Measurements from ENCODE around the gene ALDH4A1. TPM values are rescaled to one million over a fixed set of nuclear protein-coding genes. Genes with fewer than 3 reads are reported as not detected.
"Not testable (repeated sequence)": the region's sequence is repeated elsewhere in the genome, so short reads cannot be mapped to it uniquely, and the experiment has no call there.

ALDH4A1 gene
- total and polyA plus RNA-seq, 5 donors = 22.2 to 35.5 (median 24.2) TPM

- no peaks in the 10 kb centered on the region for H3K9me3 ChIP-seq (ENCODE audit: control insufficient read depth, low read length)
- H3K4me1 ChIP-seq (ENCODE audit: control insufficient read depth, insufficient read depth, low read length) = no peaks in the 10 kb centered on the region
- no peak overlapping the region for H3K27ac ChIP-seq (ENCODE audit: low read length)
- 76% methylated on average over 8 of the region's 8 CpGs for WGBS
- intact Hi-C loops (cut with DNase I) = loop anchor here in 3 of 4 donors (5.0 to 10.0 kb wide), 3 partner anchors 272 to 280 kb away; no protein-coding TSS in a partner anchor
- H3K4me3 ChIP-seq (ENCODE audit: low read length) = no peak overlapping the region
- peak in 1 of 2 donors; percentile 34 for ATAC-seq
- DNase-seq = peak in 1 of 3 donors; percentile 67
- H3K27me3 ChIP-seq (ENCODE audit: control insufficient read depth, insufficient read depth) = no peaks in the 10 kb centered on the region
Observed at GRCh38 chr1:18874600-18874999, 27.8 kb downstream of the ALDH4A1 start.

GRCh38 chr1:18874036-18874435, 28.3 kb downstream of the ALDH4A1 start:
- no peaks in the 10 kb centered on the region for H3K27me3 ChIP-seq (ENCODE audit: control insufficient read depth, insufficient read depth)
- H3K4me1 ChIP-seq (ENCODE audit: control insufficient read depth, insufficient read depth, low read length) = no peaks in the 10 kb centered on the region
- intact Hi-C loops (cut with DNase I) = loop anchor here in 3 of 4 donors (5.0 to 10.0 kb wide), 3 partner anchors 272 to 279 kb away; no protein-coding TSS in a partner anchor
- ATAC-seq (no peak), DNase-seq (no peak)
- H3K9me3 ChIP-seq (ENCODE audit: control insufficient read depth, low read length) = no peaks in the 10 kb centered on the region
- no peak overlapping the region for H3K27ac ChIP-seq (ENCODE audit: low read length)
- no peak overlapping the region for H3K4me3 ChIP-seq (ENCODE audit: low read length)
- WGBS = 92% methylated on average over 6 of the region's 6 CpGs

- ATAC-seq = no peak
- no peaks in the 10 kb centered on the region for H3K9me3 ChIP-seq (ENCODE audit: control insufficient read depth, low read length)
- DNase-seq = no peak
- intact Hi-C loops (cut with DNase I) = loop anchor here in 3 of 4 donors (5.0 to 10.0 kb wide), 3 partner anchors 270 to 277 kb away; no protein-coding TSS in a partner anchor
- WGBS = 88% methylated on average over 8 of the region's 8 CpGs
- H3K27me3 ChIP-seq (ENCODE audit: control insufficient read depth, insufficient read depth) = no peaks in the 10 kb centered on the region
- no peaks in the 10 kb centered on the region for H3K4me1 ChIP-seq (ENCODE audit: control insufficient read depth, insufficient read depth, low read length)
- no peak overlapping the region for H3K27ac ChIP-seq (ENCODE audit: low read length)
- H3K4me3 ChIP-seq (ENCODE audit: low read length) = no peak overlapping the region
Observed at GRCh38 chr1:18872071-18872611, 30.2 kb downstream of the ALDH4A1 start.

GRCh38 chr1:18871401-18872070, 30.8 kb downstream of the ALDH4A1 start:
- Histone ChIP-seq H3K4me1 (ENCODE audit: control insufficient read depth, insufficient read depth, low read length) (no peaks in the 10 kb centered on the region), H3K27ac (ENCODE audit: low read length) (no peak overlapping the region), H3K4me3 (ENCODE audit: low read length) (no peak overlapping the region), H3K9me3 (ENCODE audit: control insufficient read depth, low read length) (no peaks in the 10 kb centered on the region), H3K27me3 (ENCODE audit: control insufficient read depth, insufficient read depth) (no peaks in the 10 kb centered on the region)
- DNase-seq = no peak
- WGBS = 89% methylated on average over 7 of the region's 7 CpGs
- ATAC-seq = no peak
- intact Hi-C loops (cut with DNase I) = loop anchor here in 3 of 4 donors (5.0 to 10.0 kb wide), 3 partner anchors 269 to 277 kb away; no protein-coding TSS in a partner anchor

DNA sequence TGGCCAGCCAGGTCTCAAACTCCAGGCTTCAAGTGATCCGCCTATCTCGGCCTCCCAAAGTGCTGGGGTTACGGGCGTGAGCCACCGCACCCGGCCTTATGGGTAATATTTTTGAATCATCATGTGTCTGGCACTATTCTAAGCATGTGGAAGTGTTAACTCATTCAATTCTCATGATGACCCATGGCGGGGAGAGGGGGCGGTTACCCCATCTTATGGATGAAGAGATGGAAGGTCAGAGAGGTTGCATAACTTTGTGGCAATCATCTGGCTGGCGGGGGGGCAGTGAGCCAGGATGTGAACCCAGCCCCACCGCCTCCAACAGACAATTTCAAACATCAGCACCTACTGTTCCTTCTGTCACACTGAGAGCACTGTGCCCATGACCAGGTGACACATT, 31.4 kb downstream of the ALDH4A1 start:
- Histone ChIP-seq H3K27me3 (ENCODE audit: control insufficient read depth, insufficient read depth) (no peaks in the 10 kb centered on the region), H3K4me1 (ENCODE audit: control insufficient read depth, insufficient read depth, low read length) (no peaks in the 10 kb centered on the region), H3K27ac (ENCODE audit: low read length) (no peak overlapping the region), H3K9me3 (ENCODE audit: control insufficient read depth, low read length) (no peaks in the 10 kb centered on the region), H3K4me3 (ENCODE audit: low read length) (no peak overlapping the region)
- intact Hi-C loops (cut with DNase I) = loop anchor here in 3 of 4 donors (5.0 to 10.0 kb wide), 3 partner anchors 269 to 276 kb away; no protein-coding TSS in a partner anchor
- DNase-seq (no peak), ATAC-seq (no peak)
- WGBS = 91% methylated on average over 10 of the region's 10 CpGs

- not testable (repeated sequence) for H3K27ac ChIP-seq (ENCODE audit: low read length); DNase-seq; H3K4me3 ChIP-seq (ENCODE audit: low read length); H3K4me1 ChIP-seq (ENCODE audit: control insufficient read depth, insufficient read depth, low read length); H3K9me3 ChIP-seq (ENCODE audit: control insufficient read depth, low read length); ATAC-seq; H3K27me3 ChIP-seq (ENCODE audit: control insufficient read depth, insufficient read depth)
- intact Hi-C loops (cut with DNase I) = loop anchor here in 3 of 4 donors (5.0 to 10.0 kb wide), 3 partner anchors 268 to 276 kb away; no protein-coding TSS in a partner anchor
- 58% methylated on average over 3 of the region's 3 CpGs for WGBS
Observed at GRCh38 chr1:18870595-18870865, 31.8 kb downstream of the ALDH4A1 start.

- no peak overlapping the region for H3K27ac ChIP-seq (ENCODE audit: low read length)
- ATAC-seq (no peak), DNase-seq (no peak)
- intact Hi-C loops (cut with DNase I) = loop anchor here in 3 of 4 donors (5.0 to 10.0 kb wide), 3 partner anchors 268 to 275 kb away; no protein-coding TSS in a partner anchor
- H3K27me3 ChIP-seq (ENCODE audit: control insufficient read depth, insufficient read depth) = no peaks in the 10 kb centered on the region
- no peaks in the 10 kb centered on the region for H3K4me1 ChIP-seq (ENCODE audit: control insufficient read depth, insufficient read depth, low read length)
- 68% methylated on average over 9 of the region's 9 CpGs for WGBS
- H3K9me3 ChIP-seq (ENCODE audit: control insufficient read depth, low read length) = no peaks in the 10 kb centered on the region
- H3K4me3 ChIP-seq (ENCODE audit: low read length) = no peak overlapping the region
Observed at GRCh38 chr1:18869847-18870594, 32.3 kb downstream of the ALDH4A1 start.

GRCh38 chr1:18868801-18869424, 33.4 kb downstream of the ALDH4A1 start:
- DNase-seq (no peak), ATAC-seq (no peak)
- intact Hi-C loops (cut with DNase I) = no loop called here
- WGBS = 65% methylated on average over 12 of the region's 12 CpGs
- Histone ChIP-seq H3K4me3 (ENCODE audit: low read length) (no peak overlapping the region), H3K9me3 (ENCODE audit: control insufficient read depth, low read length) (no peaks in the 10 kb centered on the region), H3K27ac (ENCODE audit: low read length) (no peak overlapping the region), H3K27me3 (ENCODE audit: control insufficient read depth, insufficient read depth) (no peaks in the 10 kb centered on the region), H3K4me1 (ENCODE audit: control insufficient read depth, insufficient read depth, low read length) (no peaks in the 10 kb centered on the region)

GRCh38 chr1:18868354-18868753, 34.0 kb downstream of the ALDH4A1 start:
- intact Hi-C loops (cut with DNase I) = no loop called here
- Histone ChIP-seq H3K9me3 (ENCODE audit: control insufficient read depth, low read length) (no peaks in the 10 kb centered on the region), H3K27me3 (ENCODE audit: control insufficient read depth, insufficient read depth) (no peaks in the 10 kb centered on the region), H3K4me1 (ENCODE audit: control insufficient read depth, insufficient read depth, low read length) (no peaks in the 10 kb centered on the region), H3K27ac (ENCODE audit: low read length) (no peak overlapping the region), H3K4me3 (ENCODE audit: low read length) (no peak overlapping the region)
- ATAC-seq = no peak
- WGBS = 69% methylated on average over 5 of the region's 5 CpGs
- DNase-seq = no peak

DNA sequence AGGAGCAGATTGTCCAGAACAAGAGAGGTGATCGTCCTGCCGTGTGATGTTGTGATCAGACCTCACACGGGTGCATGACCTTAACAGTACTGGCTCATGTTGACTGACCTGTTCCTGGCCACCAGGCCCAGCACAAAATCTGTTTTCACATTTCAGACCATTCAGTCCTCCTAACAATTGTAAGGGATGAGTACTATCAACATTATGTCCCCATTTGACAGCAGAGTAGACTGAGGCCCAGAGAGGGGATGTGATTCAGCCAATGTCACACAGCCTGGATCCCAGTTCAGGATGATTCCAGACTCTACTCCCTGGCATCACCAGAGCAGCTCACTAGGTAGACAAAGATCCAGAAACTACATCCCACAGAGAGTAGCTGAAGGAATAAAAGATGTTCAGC, 35.5 kb downstream of the ALDH4A1 start:
- no peak for DNase-seq
- Histone ChIP-seq H3K9me3 (ENCODE audit: control insufficient read depth, low read length) (no peaks in the 10 kb centered on the region), H3K4me3 (ENCODE audit: low read length) (no peak overlapping the region), H3K27me3 (ENCODE audit: control insufficient read depth, insufficient read depth) (no peaks in the 10 kb centered on the region), H3K27ac (ENCODE audit: low read length) (no peak overlapping the region), H3K4me1 (ENCODE audit: control insufficient read depth, insufficient read depth, low read length) (no peaks in the 10 kb centered on the region)
- ATAC-seq = no peak
- intact Hi-C loops (cut with DNase I) = no loop called here
- WGBS = 81% methylated on average over 3 of the region's 3 CpGs

- Histone ChIP-seq H3K27me3 (ENCODE audit: control insufficient read depth, insufficient read depth) (no peaks in the 10 kb centered on the region), H3K27ac (ENCODE audit: low read length) (no peak overlapping the region), H3K4me3 (ENCODE audit: low read length) (no peak overlapping the region), H3K4me1 (ENCODE audit: control insufficient read depth, insufficient read depth, low read length) (no peaks in the 10 kb centered on the region), H3K9me3 (ENCODE audit: control insufficient read depth, low read length) (no peaks in the 10 kb centered on the region)
- ATAC-seq = no peak
- intact Hi-C loops (cut with DNase I) = no loop called here
- 81% methylated on average over 6 of the region's 6 CpGs for WGBS
- no peak for DNase-seq
Observed at GRCh38 chr1:18866314-18866713, 36.0 kb downstream of the ALDH4A1 start.
